ENCODE data around the gene TMEM72. TPM values are rescaled to one million over a fixed set of nuclear protein-coding genes. Genes with fewer than 3 reads are reported as not detected.

The TMEM72 gene
- total and polyA plus RNA-seq, 2 donors (not counting 3 experiments of a cell fraction or from before 2014, with no cell fraction given), result not detected

DNA sequence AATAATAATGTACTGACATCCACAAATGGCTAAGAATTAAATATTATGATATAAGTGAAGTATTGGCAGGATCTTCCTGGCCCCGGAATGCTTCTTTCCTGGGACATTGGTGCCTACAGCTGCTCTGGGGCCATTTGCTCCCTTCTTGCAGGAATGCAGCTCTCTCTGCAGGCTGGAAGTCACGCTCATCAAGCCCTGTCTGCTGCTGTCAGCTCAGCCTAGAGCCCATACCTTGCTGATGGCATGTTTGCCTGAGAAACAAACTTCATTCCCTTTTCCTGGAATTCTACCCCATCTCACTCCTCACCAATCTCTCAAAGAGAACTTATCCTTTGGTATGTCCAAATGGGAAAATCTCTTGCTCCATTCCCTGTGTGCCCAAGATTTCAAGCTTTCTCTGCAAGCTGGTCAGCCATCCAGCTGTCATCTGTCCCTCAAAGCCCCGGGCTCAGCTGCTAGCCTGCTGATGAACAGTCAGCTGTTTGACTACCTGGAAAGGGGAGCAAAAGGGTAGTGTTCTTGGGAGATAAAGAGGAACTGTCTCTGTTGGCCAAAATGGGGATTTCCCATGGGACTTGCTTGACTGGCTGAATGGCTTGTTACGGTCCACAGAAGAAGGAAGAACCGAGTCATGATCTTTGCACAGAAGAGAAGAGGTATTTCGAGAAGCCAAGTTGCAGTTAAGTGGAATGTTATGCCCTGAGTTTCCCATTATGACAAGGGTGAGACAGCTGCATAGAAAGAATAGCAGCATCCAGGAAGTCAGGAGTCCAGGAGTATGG, 36.4 kb downstream of the TMEM72 start:
- H3K4me3 ChIP-seq (replicated peaks in 1 of 3; ENCODE audit: insufficient read depth in 1 of 3, low read depth in 1 of 3, low read length in 3 of 3), result no peak overlapping the region
- no peak overlapping the region for H3K4me2 ChIP-seq (ENCODE audit: insufficient read depth, low read length)
- BruUV-seq (replicated peaks), result no TSS peak
- FAIRE-seq, result no peak
- no peaks in the 10 kb centered on the region for H3K9me3 ChIP-seq (replicated peaks; ENCODE audit: control insufficient read depth, insufficient read depth, low read length)
- H3K4me1 ChIP-seq (ENCODE audit: control insufficient read depth, extremely low read depth, insufficient read depth, low read length), result no peaks in the 10 kb centered on the region
- dilution Hi-C loops (cut with MboI; ENCODE audit: extremely low pct_ligation_motif_present, low sequenced_read_pairs), result no loop called here
- H4K20me1 ChIP-seq (replicated peaks; ENCODE audit: control insufficient read depth, extremely low read depth, insufficient read depth, low read length), result no peaks in the 10 kb centered on the region
- no peaks in the 10 kb centered on the region for H3K9me1 ChIP-seq (replicated peaks; ENCODE audit: control insufficient read depth, extremely low read depth, insufficient read depth, low read length)
- H3K9ac ChIP-seq (replicated peaks; ENCODE audit: extremely low read depth, insufficient read depth, low read length), result no peak overlapping the region
- intact Hi-C loops (cut with micrococcal nuclease), result no loop called here
- TF ChIP-seq JUN (IDR thresholded peaks at IDR 0.05; ENCODE audit: borderline replicate concordance, insufficient read depth, insufficient read length, low read depth) (no peak), POLR2AphosphoS5 (IDR thresholded peaks at IDR 0.05; ENCODE audit: insufficient read depth, low read depth, low read length) (no peak), MYC (IDR thresholded peaks at IDR 0.05; ENCODE audit: low read depth, low read length) (no peak), GATA2 (IDR thresholded peaks at IDR 0.05; ENCODE audit: insufficient read depth, insufficient read length, low read depth, low read length) (no peak), FOS (IDR thresholded peaks at IDR 0.05; ENCODE audit: borderline replicate concordance, insufficient read depth, low read length) (no peak), EZH2 (IDR thresholded peaks at IDR 0.05; ENCODE audit: borderline replicate concordance, low read depth, low read length, severe bottlenecking) (no peak), POLR2A (IDR thresholded peaks at IDR 0.05; ENCODE audit: low read depth, low read length) (no peak)
- TF ChIP-seq, protein P1, sequence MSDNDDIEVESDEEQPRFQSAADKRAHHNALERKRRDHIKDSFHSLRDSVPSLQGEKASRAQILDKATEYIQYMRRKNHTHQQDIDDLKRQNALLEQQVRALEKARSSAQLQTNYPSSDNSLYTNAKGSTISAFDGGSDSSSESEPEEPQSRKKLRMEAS (IDR thresholded peaks at IDR 0.05; ENCODE audit: insufficient read depth, insufficient read length), result no peak
- TF ChIP-seq, protein P2, sequence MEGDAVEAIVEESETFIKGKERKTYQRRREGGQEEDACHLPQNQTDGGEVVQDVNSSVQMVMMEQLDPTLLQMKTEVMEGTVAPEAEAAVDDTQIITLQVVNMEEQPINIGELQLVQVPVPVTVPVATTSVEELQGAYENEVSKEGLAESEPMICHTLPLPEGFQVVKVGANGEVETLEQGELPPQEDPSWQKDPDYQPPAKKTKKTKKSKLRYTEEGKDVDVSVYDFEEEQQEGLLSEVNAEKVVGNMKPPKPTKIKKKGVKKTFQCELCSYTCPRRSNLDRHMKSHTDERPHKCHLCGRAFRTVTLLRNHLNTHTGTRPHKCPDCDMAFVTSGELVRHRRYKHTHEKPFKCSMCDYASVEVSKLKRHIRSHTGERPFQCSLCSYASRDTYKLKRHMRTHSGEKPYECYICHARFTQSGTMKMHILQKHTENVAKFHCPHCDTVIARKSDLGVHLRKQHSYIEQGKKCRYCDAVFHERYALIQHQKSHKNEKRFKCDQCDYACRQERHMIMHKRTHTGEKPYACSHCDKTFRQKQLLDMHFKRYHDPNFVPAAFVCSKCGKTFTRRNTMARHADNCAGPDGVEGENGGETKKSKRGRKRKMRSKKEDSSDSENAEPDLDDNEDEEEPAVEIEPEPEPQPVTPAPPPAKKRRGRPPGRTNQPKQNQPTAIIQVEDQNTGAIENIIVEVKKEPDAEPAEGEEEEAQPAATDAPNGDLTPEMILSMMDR (IDR thresholded peaks at IDR 0.05; ENCODE audit: extremely low read depth in 1 of 2, insufficient read depth in 1 of 2, low read depth in 1 of 2, low read length in 2 of 2), result no peak
- no peak for DNase-seq (ENCODE audit: low read depth, low spot score)
- H3K27ac ChIP-seq (ENCODE audit: insufficient read depth, low read depth, low read length), result no peak overlapping the region
- H2AFZ ChIP-seq (ENCODE audit: low read depth, low read length), result no peak overlapping the region
- POLR2A ChIA-PET, result no interaction called here
- no peaks in the 10 kb centered on the region for H3K36me3 ChIP-seq (ENCODE audit: control insufficient read depth in 2 of 2, extremely low read depth in 1 of 2, insufficient read depth in 2 of 2, low read length in 2 of 2)
- no peaks in the 10 kb centered on the region for H3K79me2 ChIP-seq (ENCODE audit: control insufficient read depth, insufficient read depth, low read length)
- peaks cover 5 to 7% of the 10 kb centered on the region in 2 experiments for H3K27me3 ChIP-seq (ENCODE audit: control insufficient read depth in 2 of 2, insufficient read depth in 2 of 2, low read length in 2 of 2)
- CTCF ChIA-PET, result interaction anchor here (0.6 to 2.4 kb wide), 3 partner anchors 15 to 20 kb away, joined by 3 to 10 read pairs (median 3); no protein-coding TSS in a partner anchor
